EH (cell line): ENCODE data around the gene SEMA7A.

ENCODE experiments used
- DNase-seq: peaks from one replicate; pipeline ENCODE4 v3.0.0-alpha.2; 2015; ENCODE audit warnings: low read depth

Gene SEMA7A

GRCh38 chr15:74430510-74430951, 3.2 kb downstream of the SEMA7A start:
- DNase-seq: no peak

DNA sequence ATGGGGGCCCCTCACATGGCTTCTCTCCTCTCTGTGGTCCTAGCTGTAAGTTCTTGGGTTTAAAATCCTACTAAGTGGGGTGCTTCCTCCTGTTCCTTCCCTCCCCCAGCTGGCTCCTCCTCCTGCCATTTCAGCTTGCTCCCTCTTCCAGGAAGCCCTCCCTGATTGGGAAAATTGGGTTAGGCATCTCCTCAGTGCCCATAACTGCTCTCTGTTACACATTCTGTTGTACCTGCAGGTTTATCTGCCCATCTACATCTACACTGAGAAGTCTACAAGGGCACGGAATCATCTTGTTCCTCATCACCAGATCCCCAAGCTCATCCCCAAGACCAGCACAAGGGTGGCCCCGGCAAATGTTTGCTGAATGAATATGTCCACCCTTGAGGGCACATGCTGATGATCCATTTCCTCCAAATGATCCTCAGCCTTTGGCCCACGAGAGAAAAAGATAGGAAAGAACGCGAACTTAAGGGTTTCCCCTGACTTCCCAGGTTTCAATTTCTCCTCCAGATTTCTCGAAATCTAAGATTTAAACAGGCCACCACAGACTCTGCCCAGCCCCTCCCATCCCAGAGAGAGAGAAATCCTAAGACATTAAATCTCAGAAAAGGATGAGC, 3.9 kb downstream of the SEMA7A start:
- no peak for DNase-seq

DNA sequence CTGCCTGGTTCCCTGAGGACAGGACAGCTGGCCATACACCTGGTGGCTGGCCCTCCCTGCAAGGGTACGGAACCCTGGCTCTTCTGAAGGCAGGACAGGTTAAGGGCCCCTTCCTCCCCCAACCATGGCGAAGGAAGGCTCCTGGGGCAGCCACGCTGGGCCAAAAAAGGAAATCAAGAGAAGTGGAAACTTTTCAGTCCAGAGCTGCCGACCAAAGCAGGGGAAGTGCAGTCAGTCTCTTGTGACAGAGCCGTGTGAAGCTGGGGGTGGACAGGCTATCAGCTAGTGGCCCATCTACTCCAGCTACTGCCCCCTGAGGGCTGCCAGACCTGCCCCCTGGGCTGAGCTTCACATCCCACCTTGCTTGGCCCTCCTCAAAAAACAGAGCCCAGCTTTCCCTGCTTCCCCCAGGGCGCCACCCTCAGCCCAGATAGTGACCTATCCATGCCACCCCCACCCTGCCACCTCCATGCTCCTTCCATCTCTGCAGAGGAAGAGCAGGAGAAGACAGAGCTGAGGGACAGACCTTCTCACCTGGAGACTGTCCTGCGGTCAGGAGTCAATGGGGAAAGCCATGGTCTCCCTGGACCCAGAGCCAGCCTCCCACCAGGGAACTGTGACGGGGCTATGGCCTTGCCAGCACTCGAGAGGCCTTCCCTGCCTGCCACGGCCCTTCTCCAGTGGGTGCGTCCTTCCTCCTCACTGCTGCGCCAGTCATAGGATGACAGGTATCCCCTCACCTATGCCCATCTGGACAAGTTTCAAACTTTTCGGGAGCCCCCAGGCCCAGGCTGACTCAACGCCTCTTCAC, 4.6 kb downstream of the SEMA7A start:
- DNase-seq: no peak

- no peak for DNase-seq
Measured at GRCh38 chr15:74428442-74428787, 5.3 kb downstream of the SEMA7A start.

- no peak for DNase-seq
Measured at GRCh38 chr15:74427607-74428441, 5.9 kb downstream of the SEMA7A start.

DNA sequence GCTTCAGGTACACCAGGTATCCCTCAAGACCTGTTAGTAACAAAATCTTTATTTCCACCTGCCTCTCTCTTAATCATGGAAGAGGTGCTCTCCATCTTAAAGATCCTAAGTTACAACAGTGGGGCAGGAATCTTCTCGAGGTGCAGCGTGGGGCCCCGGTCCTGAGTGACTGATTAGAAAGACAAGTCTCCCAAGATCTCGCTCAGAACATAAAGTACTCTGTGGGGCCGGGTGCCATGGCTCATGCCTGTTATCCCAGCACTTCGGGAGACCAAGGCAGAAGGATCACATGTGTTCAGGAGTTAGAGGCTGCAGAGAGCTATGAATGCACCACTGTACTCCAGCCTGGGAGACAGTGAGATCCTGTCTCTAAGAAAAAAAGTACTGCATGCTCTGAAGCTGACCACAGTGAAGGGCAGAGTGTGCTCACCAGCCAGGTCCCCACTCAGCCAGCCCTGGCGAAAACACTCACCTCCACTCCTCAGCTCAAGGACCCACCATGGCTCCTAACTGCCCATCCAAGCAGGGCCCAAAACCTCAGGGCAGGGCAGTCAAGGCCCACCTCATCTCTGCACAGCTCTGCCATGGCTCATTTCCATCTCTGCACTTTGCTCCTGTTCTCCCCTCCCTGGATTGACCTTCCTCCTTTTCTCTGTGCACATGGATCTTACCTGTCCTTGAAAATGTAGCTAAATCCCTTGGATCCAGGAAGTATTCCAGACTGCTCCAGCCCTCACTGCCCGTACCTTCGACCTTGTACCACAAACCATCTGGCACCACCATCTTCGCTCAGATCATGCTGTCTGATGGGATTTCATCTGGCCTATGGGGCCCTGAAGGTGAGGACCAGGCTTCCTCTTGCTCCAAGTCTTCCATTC, 7.1 kb downstream of the SEMA7A start:
- DNase-seq: no peak

DNA sequence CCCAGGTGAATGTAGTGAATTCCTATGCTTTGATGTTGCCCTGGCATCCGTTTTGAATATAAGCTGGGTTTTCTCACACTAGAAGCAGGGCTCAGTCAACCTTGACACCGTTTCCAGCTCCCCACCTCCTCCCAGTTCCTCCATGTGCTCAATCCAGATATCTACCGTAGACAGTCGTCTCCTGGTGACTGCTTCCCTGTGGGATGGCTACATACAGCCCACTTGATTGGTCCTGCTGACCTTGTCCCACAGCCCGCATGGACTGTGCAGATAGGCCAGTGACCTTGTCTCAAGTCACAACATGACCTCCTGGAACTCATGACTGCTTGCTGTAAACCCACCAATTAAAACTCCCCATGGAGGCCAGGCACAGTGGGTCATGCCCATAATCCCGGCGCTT, 8.1 kb downstream of the SEMA7A start:
- DNase-seq: no peak

- no peak for DNase-seq
Measured at GRCh38 chr15:74424901-74425528, 8.7 kb downstream of the SEMA7A start.

- no peak for DNase-seq
Measured at GRCh38 chr15:74423431-74424257, 10.1 kb downstream of the SEMA7A start.

GRCh38 chr15:74422652-74423430, 10.9 kb downstream of the SEMA7A start:
- peak; percentile 93 for DNase-seq

DNA sequence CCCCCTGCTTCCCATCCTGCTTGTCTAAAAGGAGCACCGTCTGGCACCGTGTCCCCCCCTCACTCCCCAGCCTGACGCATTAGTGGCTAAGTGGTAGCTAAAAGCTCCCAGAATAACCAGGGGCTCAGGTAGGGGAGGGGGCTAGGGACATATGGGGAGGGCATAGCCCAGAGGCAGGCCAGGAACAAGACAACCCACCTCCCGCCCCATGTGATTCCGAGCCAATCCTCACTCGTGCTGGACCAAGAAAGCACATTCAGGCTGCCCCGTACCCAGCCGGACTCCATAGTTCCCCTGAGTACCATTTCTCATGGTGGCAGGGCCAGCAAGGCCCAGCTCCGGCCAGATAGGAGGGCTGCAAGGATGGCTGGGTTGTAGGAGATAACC, 11.5 kb downstream of the SEMA7A start:
- no peak for DNase-seq

DNA sequence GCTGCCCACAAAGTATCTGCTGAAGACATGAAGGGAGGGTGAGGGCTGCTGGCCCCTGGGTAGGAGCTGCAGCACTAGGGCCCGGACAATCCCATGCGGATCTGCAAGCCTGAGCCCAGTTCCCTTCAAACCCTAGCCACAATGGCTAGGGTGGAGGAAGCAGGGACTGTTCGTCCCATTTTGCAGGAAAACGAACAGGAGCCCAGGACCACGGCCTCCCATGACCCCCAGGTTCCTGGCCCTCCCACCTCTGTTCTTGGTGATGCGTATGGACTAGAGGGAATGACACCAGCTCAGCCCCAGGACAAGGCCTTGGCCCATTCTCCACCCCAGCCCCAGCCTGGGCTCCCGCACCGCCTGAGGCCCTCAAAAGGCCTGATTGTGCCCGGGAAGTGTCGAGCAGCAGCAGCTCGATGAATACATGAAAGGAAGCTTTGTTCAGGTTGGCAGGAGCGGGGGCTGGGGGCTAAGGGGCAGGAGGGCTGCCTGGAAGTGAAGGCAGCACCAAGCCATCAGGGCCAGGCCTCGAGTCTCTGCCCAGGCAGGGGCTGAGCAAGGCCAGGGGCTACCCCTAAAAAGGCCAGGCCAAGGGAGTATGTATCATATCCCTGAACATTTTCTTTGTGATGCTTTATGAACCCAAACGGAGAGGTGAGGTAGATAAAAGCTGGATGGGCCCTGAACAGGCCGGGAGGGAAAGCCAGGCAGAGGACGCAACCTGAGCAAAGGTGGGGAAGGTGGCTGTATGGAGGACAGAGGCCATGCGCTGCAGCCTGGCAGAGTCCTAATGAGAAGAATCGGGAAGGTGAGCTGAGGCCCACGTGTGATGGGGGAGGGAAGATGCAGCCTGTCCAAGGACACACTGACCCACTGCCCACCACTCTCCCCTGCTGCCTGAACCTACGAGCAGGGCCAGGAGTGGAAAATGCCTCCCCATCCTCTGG, 12.2 kb downstream of the SEMA7A start:
- DNase-seq: no peak

DNA sequence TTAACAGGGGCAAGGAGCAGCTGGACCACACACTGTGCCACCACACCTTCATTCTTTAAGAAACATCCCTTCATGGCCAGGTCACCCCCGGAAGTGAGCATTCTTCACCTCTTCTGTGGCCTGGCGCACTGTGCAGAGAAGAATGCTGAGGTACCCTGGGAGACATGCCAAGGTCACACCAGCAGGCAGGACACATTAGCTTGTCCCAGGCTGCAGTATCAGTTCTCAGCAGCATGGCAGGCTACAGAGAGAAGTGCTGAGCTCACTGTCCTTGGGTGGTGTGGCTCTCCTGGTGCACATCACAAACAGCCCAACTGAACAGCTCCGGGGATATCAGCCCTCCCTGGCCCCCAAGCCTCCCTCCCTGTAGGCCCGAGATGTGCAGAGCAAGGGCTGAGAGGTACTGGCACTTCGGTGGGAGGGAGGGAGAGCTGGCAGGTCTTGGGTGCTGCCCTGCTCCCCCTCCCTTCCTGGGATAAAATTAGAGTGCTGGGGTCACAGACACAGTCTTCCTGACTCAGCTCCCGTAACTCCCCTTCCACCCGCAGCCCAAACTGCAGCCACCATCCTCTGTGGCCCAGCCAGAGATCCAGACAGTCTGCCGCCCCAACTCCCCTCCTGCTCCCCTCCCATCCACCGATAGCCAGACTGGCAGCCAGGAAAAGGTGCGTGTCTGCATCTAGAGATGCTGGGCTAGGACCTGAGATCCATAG, 13.4 kb downstream of the SEMA7A start:
- DNase-seq: peak; percentile 68

DNA sequence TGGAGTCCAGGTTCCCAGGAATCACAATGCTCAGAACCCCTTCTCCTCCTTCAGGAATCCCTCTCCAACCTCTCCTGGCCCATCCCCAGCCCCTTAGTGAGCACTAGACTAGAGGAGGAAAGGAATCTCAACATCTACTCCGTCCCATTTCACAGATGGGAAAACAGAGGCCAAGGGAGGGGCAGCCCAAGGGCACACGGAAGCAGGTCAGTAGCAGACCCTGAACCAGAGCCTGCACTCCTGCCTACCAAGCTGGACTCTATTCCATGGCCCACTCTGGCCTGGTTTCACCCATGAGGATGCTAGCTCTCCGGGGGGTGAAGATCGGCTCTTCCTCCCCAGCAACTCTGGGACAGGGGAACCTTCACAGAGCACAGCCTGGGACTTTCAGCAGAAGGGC, 14.3 kb downstream of the SEMA7A start:
- DNase-seq: no peak

GRCh38 chr15:74418575-74419338, 15.0 kb downstream of the SEMA7A start:
- DNase-seq: no peak

DNA sequence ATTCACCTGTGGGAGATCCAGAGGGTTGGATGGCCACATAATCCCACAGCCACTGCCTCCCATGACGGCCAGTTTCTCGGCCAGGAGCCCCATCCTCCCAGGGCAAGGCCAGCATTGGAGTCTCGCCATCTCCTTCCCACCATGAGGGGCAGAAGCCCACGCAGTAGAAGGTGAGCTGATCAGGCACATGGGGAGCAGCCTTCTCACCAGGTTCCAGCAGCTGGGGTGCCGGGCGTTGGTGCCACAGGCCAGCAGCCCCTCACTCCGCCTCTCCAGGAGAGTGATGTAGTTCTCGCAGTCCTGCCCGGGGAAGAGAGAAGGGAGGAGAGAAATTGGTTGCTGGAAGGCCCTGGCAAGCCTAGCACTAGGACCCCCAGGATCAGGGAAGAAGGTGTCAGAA, 16.1 kb downstream of the SEMA7A start:
- DNase-seq: no peak

GRCh38 chr15:74417225-74417624, 16.5 kb downstream of the SEMA7A start:
- peak; percentile 84 for DNase-seq
